Measurements from ENCODE around the gene FOXL1. TPM values are rescaled to one million over a fixed set of nuclear protein-coding genes. Genes with fewer than 3 reads are reported as not detected.
"Not testable (repeated sequence)": the region's sequence is repeated elsewhere in the genome, so short reads cannot be mapped to it uniquely, and the experiment has no call there.

Gene FOXL1
- polyA plus RNA-seq, 1 experiment, result 41.1 TPM

DNA sequence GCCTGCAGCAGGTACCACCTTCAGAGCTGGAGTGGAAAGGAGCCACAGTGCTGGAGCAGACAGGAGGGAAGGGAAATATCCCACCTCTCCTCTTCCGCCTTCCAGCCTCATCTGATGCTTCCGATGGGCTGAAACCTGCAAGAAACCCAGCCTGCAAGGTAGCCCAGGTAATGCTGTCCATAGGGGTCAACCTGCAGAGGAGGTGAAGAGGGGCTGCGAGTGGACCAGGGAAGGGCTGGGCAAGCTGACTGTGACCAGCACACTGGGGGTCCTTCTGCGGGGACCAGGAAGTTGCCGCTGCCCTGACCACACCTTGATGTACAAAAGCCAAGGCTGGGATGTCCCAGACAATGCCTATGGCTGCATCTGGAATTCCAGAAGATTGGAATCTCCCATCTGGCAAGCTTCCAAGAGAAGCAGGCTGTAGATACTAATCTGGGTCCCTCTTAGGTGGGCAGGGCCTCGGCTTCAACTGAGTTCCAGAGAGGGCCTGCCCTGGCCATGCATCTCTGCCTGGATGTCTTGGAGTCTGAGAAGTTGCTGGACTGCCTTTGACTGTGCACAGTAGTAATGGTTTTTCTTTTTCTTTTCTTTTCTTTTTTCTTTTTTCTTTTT is 5.8 kb downstream of the FOXL1 start:
- Histone ChIP-seq H3K27me3 (ENCODE audit: control insufficient read depth, insufficient read depth, low read length) (no peaks in the 10 kb centered on the region), H3K4me3 (ENCODE audit: low read depth, low read length) (no peak overlapping the region), H3K9me3 (ENCODE audit: control insufficient read depth, insufficient read depth, low read length) (peaks cover 3% of the 10 kb centered on the region; the same call in 1 of the 2 replicates), H3K27ac (ENCODE audit: low read depth, low read length) (peak overlapping the region; percentile 99)
- POLR2A ChIA-PET, result interaction anchor here (0.7 to 2.9 kb wide), 3 partner anchors 8 to 540 kb away, joined by 5 to 10 read pairs (median 9); no protein-coding TSS in a partner anchor
- CTCF ChIA-PET, result interaction anchor here (0.6 to 1.4 kb wide), 3 partner anchors 175 to 478 kb away, joined by 3 to 8 read pairs (median 3); no protein-coding TSS in a partner anchor
- DNase-seq (ENCODE audit: low read depth, low spot score), result no peak
- TF ChIP-seq, protein P1, sequence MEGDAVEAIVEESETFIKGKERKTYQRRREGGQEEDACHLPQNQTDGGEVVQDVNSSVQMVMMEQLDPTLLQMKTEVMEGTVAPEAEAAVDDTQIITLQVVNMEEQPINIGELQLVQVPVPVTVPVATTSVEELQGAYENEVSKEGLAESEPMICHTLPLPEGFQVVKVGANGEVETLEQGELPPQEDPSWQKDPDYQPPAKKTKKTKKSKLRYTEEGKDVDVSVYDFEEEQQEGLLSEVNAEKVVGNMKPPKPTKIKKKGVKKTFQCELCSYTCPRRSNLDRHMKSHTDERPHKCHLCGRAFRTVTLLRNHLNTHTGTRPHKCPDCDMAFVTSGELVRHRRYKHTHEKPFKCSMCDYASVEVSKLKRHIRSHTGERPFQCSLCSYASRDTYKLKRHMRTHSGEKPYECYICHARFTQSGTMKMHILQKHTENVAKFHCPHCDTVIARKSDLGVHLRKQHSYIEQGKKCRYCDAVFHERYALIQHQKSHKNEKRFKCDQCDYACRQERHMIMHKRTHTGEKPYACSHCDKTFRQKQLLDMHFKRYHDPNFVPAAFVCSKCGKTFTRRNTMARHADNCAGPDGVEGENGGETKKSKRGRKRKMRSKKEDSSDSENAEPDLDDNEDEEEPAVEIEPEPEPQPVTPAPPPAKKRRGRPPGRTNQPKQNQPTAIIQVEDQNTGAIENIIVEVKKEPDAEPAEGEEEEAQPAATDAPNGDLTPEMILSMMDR (IDR thresholded peaks at IDR 0.05; ENCODE audit: low read depth, low read length), result no peak

DNA sequence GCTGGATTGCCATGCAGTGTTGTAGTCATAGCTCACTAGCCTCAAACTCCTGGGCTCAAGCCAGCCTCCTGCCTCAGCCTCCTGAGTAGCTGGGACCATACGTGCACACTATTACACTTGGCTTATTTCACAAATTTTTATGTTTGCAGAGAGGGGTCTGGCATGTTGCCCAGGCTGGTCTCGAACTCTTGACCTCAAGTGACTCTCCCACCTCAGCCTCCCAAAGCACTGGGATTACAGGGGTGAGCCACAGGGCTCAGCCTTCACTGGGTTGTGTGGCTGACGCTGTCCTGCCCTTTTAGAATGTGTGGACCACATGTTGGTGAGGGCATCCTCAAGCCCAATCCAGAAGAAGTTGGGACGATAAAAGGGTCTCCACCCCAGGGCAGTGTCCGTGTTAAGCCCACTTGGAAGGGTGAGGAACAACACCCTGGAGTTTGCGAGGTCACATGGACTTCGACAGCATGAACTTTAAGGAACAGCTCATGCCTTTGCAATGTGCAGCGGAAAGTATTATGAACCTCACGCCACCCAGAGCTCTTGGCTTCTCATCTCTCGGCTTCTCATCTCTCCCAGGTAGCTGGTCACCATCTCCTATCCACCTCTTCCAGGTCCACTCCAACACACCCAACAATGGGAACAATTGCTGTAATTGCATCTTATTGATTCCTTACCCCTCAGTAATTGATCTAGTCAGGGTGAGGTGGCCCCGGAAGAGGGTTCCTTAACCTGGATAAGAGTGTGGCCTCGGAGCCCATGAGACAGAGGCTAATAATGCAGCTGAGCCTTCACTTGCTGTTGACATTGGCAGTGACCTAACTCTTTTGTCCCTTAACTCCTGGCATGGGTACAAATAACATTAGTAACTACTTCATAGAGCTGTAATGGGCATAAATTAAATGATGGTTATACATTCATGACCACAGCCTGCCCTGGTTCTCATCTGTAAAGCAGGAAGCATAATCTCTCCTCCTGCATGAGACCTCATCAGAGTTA is 6.7 kb downstream of the FOXL1 start:
- peak overlapping the region; percentile 99 for H3K27ac ChIP-seq (ENCODE audit: low read depth, low read length)
- no peak overlapping the region for H3K4me3 ChIP-seq (ENCODE audit: low read depth, low read length)
- no peaks in the 10 kb centered on the region for H3K27me3 ChIP-seq (ENCODE audit: control insufficient read depth, insufficient read depth, low read length)
- peaks cover 3% of the 10 kb centered on the region; the same call in 1 of the 2 replicates for H3K9me3 ChIP-seq (ENCODE audit: control insufficient read depth, insufficient read depth, low read length)
- POLR2A ChIA-PET, result interaction anchor here (0.6 to 2.9 kb wide), 6 partner anchors 9 to 539 kb away, joined by 3 to 10 read pairs (median 7); no protein-coding TSS in a partner anchor
- no peak for DNase-seq (ENCODE audit: low read depth, low spot score)
- TF ChIP-seq, protein P1 (IDR thresholded peaks at IDR 0.05; ENCODE audit: low read depth, low read length), result no peak
- CTCF ChIA-PET, result interaction anchor here (0.6 to 1.4 kb wide), 4 partner anchors 174 to 477 kb away, joined by 3 to 8 read pairs (median 3); no protein-coding TSS in a partner anchor

DNA sequence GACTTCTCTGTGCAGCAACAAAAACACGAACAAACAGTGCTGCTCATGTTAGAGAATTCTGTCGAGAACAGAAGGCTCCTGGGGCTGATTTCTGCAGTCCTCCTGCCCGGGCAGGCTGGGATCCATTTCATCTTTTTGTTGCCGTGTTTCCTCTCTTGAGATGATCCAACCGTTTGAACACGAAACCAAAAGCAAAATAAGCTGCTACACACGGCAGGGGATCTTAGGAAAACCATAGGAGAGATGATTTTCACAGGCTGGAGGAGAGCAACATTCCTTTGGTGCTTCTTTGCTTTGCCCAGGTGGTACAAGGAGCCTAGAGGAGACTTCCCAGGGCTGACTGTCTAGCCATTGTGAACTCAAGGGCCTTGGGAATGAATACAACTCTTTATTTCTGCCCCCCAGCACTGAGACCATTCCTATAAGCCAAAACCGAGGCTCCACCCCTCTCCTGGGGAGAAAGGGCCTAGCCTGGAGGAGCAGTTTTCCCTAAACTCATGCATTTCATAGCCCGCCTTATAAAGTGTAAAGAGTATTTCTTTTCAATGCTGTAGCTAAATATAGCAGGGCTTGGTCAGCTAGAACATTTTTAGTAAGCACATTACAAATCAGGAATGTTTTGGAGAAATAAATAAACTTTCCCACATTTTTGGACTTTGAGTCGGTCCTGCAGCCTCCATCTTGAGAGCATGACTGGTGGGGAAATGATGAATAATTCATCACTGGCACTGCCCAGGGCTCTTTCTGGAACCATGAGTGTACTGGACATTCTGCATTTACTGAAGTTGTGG is 7.7 kb downstream of the FOXL1 start:
- peak overlapping the region; percentile 38 for H3K4me3 ChIP-seq (ENCODE audit: low read depth, low read length)
- POLR2A ChIA-PET, result interaction anchor here (1.2 to 2.9 kb wide), 3 partner anchors 10 to 25 kb away, joined by 3 to 10 read pairs (median 9); no protein-coding TSS in a partner anchor

DNA sequence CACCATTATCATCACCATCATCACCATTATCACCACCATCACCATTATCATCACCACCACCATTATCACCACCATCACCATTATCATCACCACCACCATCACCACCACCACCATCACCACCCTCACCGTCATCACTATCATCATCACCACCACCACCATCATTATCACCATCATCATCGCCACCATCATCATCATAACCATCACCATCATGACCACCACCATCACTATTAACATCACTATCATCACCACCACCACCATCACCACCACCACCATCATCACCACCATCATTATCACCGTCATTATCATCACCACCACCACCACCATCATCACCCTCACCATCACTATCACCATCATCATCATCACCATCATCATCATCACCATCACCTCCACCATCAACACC is 9.1 kb downstream of the FOXL1 start:
- POLR2A ChIA-PET, result no interaction called here
- Histone ChIP-seq H3K27ac (ENCODE audit: low read depth, low read length) (no peak overlapping the region), H3K27me3 (ENCODE audit: control insufficient read depth, insufficient read depth, low read length) (no peaks in the 10 kb centered on the region), H3K9me3 (ENCODE audit: control insufficient read depth, insufficient read depth, low read length) (no peaks in the 10 kb centered on the region), H3K4me3 (ENCODE audit: low read depth, low read length) (no peak overlapping the region)
- CTCF ChIA-PET, result no interaction called here
- DNase-seq (ENCODE audit: low read depth, low spot score), result no peak
- TF ChIP-seq, protein P1 (IDR thresholded peaks at IDR 0.05; ENCODE audit: low read depth, low read length), result no peak

More for the DNA sequence above, 7.7 kb downstream of the FOXL1 start:
- Histone ChIP-seq H3K9me3 (ENCODE audit: control insufficient read depth, insufficient read depth, low read length) (no peaks in the 10 kb centered on the region), H3K27ac (ENCODE audit: low read depth, low read length) (peak overlapping the region; percentile 99), H3K27me3 (ENCODE audit: control insufficient read depth, insufficient read depth, low read length) (no peaks in the 10 kb centered on the region)
- TF ChIP-seq, protein P1 (IDR thresholded peaks at IDR 0.05; ENCODE audit: low read depth, low read length), result no peak
- CTCF ChIA-PET, result interaction anchor here (1.3 kb wide), 1 partner anchor 174 kb away, joined by 3 read pairs; no protein-coding TSS in a partner anchor
- DNase-seq (ENCODE audit: low read depth, low spot score), result peak; percentile 71

DNA sequence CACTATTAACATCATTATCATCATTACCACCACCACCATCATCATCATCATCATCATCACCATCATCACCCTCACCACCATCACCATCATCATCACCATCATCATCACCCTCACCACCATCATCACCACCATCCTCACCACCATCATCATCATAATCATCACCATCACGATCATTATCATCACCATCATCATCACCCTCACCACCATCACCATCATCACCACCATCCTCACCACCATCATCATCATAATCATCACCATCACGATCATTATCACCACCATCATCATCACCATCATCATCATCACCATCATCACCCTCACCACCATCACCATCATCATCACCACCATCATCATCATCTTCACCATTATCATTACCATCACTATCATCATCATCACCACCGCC is 9.6 kb downstream of the FOXL1 start:
- H3K27me3 ChIP-seq (ENCODE audit: control insufficient read depth, insufficient read depth, low read length); POLR2A ChIA-PET; H3K4me3 ChIP-seq (ENCODE audit: low read depth, low read length); H3K9me3 ChIP-seq (ENCODE audit: control insufficient read depth, insufficient read depth, low read length); DNase-seq (ENCODE audit: low read depth, low spot score); CTCF ChIA-PET; H3K27ac ChIP-seq (ENCODE audit: low read depth, low read length): not testable (repeated sequence)
